ENCODE results near the gene KIAA0513. TPM values are rescaled to one million over a fixed set of nuclear protein-coding genes. Genes with fewer than 3 reads are reported as not detected.

The KIAA0513 gene
- total and polyA plus RNA-seq, 2 experiments from 2014 or later: 12.8 to 24.6 TPM

DNA sequence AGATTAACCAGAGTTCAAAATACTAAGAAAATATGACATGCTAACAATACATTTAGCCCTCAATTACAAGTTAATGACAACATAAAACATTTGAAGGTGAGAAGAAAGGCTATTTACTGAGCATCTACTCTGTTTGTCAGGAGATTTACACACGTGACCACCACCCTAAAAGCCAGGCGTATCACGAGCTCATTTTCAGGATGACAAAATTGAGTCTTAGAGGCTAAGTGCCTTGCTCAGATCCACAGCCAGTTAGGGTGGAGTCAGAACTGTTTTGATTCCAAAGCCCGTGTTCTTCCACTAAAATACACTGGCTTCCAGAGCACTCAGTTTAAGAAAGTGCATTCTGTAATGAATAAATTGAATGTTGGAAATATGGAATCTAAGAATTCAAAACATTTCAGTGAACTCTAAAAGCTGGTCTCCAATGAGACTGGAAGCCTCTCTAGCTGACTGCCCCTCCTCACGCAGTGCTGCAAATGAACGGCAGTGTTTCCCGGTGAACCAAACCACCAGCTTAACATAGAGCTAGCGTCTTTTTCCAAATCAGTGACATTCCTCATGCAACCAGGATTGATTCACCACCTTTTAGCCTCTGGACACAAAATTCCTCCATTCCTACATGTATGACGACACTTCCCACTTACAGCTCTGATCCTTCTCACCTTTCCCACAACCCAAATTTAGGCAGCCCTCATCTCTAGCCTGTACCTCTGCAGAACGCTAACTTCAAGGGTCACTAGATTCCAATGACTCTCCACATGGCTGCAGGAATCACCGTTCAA is 22.1 kb upstream of the KIAA0513 start:
- Histone ChIP-seq H3K27ac (peak overlapping the region; percentile 51), H3K9me3 (ENCODE audit: low read depth) (no peaks in the 10 kb centered on the region), H3K4me1 (ENCODE audit: low read depth) (peaks cover 47% of the 10 kb centered on the region), H3K27me3 (no peaks in the 10 kb centered on the region), H3K4me3 (no peak overlapping the region), H3K36me3 (no peaks in the 10 kb centered on the region)
- no peak for DNase-seq (ENCODE audit: low read depth in 1 of 2, low spot score in 1 of 2)
- TF ChIP-seq, protein P1, sequence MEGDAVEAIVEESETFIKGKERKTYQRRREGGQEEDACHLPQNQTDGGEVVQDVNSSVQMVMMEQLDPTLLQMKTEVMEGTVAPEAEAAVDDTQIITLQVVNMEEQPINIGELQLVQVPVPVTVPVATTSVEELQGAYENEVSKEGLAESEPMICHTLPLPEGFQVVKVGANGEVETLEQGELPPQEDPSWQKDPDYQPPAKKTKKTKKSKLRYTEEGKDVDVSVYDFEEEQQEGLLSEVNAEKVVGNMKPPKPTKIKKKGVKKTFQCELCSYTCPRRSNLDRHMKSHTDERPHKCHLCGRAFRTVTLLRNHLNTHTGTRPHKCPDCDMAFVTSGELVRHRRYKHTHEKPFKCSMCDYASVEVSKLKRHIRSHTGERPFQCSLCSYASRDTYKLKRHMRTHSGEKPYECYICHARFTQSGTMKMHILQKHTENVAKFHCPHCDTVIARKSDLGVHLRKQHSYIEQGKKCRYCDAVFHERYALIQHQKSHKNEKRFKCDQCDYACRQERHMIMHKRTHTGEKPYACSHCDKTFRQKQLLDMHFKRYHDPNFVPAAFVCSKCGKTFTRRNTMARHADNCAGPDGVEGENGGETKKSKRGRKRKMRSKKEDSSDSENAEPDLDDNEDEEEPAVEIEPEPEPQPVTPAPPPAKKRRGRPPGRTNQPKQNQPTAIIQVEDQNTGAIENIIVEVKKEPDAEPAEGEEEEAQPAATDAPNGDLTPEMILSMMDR (IDR thresholded peaks at IDR 0.05; ENCODE audit: low read depth, low read length): no peak

DNA sequence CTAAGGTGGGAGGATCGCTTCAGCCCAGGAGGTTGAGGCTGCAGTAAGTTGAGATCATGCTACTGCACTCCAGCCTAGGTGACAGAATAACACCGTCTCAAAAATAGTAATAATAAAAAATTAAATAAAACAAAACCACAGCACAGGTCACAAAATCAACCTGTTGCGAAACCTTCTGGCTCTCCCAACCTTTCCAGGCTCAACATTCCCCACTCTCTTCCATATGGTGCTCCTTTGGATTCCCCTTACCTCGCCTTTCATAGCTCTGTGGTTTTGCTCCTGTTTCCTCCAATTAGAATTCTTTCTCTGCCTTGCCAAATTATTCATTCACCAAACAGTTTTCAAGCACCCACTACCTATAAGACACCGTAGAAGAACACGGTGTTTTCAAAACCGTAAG is 21.0 kb upstream of the KIAA0513 start:
- peak in 1 of 2 donors; percentile 46 for DNase-seq (ENCODE audit: low read depth in 1 of 2, low spot score in 1 of 2)
- Histone ChIP-seq H3K4me3 (no peak overlapping the region), H3K27ac (no peak overlapping the region), H3K9me3 (ENCODE audit: low read depth) (no peaks in the 10 kb centered on the region), H3K27me3 (no peaks in the 10 kb centered on the region), H3K36me3 (no peaks in the 10 kb centered on the region), H3K4me1 (ENCODE audit: low read depth) (peaks cover 41% of the 10 kb centered on the region)
- TF ChIP-seq, protein P1 (IDR thresholded peaks at IDR 0.05; ENCODE audit: low read depth, low read length): no peak

DNA sequence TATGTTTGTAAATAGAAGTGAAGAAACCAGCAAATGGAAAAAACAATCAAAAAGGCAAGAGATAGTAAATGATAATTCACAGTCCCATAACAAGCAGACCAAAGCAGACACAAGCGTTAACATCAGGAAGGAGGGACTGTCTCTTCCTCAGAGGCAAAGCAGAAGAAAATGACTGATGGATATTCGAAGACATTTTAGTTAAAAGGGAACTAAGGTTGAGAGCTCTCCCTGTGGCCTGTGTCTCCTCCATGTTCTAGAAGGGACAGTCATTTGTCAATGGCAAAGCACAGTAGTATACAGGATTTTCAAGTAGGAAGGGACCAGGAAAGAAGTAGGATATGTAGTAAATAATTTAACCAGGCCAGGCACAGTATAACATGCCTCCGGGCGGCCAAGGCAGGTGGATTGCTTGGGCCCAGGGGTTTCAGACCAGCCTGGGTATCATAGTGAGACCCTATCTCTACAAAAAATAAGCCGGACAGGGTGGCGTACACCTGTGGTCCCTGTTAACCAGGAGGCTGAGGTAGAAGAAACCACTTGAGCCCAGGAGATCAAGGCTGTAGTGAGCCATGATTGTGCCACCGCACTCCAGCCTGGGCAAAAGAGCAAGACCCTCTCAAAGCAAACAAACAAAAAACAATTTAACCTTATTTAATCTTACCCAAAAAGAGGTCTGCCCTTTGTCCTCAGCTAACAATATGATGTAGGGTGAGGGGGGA is 19.9 kb upstream of the KIAA0513 start:
- H3K36me3 ChIP-seq: no peaks in the 10 kb centered on the region
- no peak for DNase-seq (ENCODE audit: low read depth in 1 of 2, low spot score in 1 of 2)
- H3K4me3 ChIP-seq: no peak overlapping the region
- no peaks in the 10 kb centered on the region for H3K9me3 ChIP-seq (ENCODE audit: low read depth)
- TF ChIP-seq, protein P1 (IDR thresholded peaks at IDR 0.05; ENCODE audit: low read depth, low read length): no peak
- no peak overlapping the region for H3K27ac ChIP-seq
- peaks cover 45% of the 10 kb centered on the region for H3K4me1 ChIP-seq (ENCODE audit: low read depth)
- no peaks in the 10 kb centered on the region for H3K27me3 ChIP-seq

- H3K9me3 ChIP-seq (ENCODE audit: low read depth): no peaks in the 10 kb centered on the region
- H3K4me3 ChIP-seq: no peak overlapping the region
- no peak overlapping the region for H3K27ac ChIP-seq
- no peak for DNase-seq (ENCODE audit: low read depth in 1 of 2, low spot score in 1 of 2)
- TF ChIP-seq, protein P1 (IDR thresholded peaks at IDR 0.05; ENCODE audit: low read depth, low read length): no peak
- peaks cover 39% of the 10 kb centered on the region for H3K4me1 ChIP-seq (ENCODE audit: low read depth)
- no peaks in the 10 kb centered on the region for H3K36me3 ChIP-seq
- no peaks in the 10 kb centered on the region for H3K27me3 ChIP-seq
Measured at GRCh38 chr16:85008271-85008670, 19.3 kb upstream of the KIAA0513 start.

GRCh38 chr16:85010446-85010930 is 17.1 kb upstream of the KIAA0513 start:
- Histone ChIP-seq H3K4me3 (peak overlapping the region; percentile 80), H3K9me3 (ENCODE audit: low read depth) (no peaks in the 10 kb centered on the region), H3K27me3 (no peaks in the 10 kb centered on the region), H3K36me3 (no peaks in the 10 kb centered on the region), H3K27ac (peak overlapping the region; percentile 98), H3K4me1 (ENCODE audit: low read depth) (peaks cover 17% of the 10 kb centered on the region)
- TF ChIP-seq, protein P1 (IDR thresholded peaks at IDR 0.05; ENCODE audit: low read depth, low read length): no peak
- DNase-seq (ENCODE audit: low read depth in 1 of 2, low spot score in 1 of 2): no peak

All from cardiac muscle cell (in vitro differentiated cells and primary cell).